HG03175 (cell line): ENCODE results near the gene GPR75.
A peak's percentile ranks its signal among the peaks of the same experiment; 100 is the strongest.
"Not testable (repeated sequence)": the region's sequence is repeated elsewhere in the genome, so short reads cannot be mapped to it uniquely, and the experiment has no call there.

ENCODE experiments used
- ATAC-seq: cut with Tn5 transposase; IDR thresholded peaks from one replicate; pipeline ENCODE4 v1.9.1; 2021; ENCODE audit warnings: mild to moderate bottlenecking, moderate library complexity; ENCODE audit not compliant: unreplicated experiment

GPR75 gene

DNA sequence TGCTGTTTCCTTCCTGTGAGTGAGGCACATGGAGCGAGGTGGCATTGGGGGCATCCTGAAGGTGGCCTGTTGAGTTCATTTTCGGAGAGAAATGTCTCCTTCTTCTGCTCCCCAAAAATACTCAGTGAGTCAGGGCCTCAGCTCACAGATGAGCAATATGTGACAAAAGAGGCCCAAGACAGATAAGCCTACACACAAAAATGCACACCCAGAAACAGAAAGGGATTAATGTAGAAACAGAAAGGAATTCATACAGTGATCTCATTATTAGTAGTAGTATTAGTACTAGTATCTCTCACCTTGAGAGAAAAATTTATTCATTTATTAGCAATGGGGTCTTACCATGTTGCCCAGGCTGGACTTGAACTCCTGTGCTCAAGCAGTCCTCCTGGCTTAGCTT lies 5.1 kb downstream of the GPR75 start:
- ATAC-seq = no peak

DNA sequence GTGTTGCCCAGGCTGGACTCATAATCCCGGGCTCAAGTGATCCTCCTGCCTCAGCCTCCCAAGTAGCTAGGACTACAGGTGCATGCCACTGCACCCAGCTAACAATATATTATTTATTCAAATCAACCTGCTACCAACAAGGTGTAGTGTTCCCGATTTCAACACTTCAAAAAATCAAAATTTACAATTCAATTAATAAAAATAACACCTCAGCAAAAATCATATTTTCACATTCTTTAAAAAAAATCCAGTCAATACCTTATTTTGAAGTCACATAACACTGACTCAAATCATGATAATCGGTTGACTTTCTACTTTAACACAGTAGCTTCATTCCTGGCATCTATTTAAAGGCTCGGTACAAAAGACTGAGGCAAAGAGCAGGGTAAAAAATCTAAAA lies 7.2 kb downstream of the GPR75 start:
- no peak for ATAC-seq

DNA sequence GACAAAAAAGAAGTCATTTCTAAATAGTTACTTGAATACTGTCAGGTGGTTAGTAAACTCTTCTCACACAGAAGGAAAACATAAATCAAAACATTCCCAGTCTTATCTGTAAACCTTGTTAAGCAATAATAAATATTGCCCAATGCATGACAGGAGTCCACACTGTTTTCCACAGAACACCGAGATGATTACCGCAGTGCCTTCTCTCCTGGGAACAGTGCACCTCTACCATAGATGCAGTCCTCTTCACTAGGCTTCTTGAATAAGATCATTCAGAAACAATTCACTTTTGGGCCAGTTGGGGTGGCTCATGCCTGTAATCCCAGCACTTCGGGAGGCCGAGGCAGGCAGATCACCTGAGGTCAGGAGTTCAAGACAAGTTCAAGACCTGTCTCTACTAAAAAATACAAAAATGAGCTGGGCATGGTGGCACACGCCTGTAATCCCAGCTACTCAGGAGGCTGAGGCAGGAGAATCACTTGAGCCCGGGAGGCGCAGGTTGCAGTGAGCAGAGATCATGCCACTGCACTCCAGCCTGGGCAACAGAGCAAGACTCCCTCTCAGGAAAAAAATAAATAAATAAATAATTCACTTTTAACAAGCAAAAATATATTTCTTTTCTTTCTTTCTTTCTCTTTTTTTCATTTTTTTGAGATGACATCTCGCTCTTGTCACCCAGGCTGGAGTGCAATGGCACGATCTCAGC lies 8.6 kb downstream of the GPR75 start:
- not testable (repeated sequence) for ATAC-seq

DNA sequence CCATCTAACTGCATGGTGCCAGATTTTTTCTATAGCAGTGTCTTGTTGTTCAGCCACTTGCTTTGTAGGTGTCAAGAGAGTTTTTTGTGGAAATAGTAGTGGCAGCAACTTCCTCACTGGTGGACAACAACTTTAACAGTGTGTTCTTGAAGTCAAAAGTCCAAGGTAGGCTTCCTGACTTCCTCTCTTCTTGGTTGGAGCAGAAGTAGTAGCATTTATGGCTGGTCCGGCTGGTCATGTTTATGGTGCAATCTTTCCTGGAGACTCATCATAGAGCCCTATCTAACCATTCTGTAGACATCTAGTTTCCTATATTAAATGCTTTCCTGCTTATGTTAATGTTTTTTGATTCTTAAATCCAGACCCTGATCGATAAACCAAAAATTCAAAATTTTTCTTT lies 11.7 kb downstream of the GPR75 start:
- ATAC-seq = no peak

DNA sequence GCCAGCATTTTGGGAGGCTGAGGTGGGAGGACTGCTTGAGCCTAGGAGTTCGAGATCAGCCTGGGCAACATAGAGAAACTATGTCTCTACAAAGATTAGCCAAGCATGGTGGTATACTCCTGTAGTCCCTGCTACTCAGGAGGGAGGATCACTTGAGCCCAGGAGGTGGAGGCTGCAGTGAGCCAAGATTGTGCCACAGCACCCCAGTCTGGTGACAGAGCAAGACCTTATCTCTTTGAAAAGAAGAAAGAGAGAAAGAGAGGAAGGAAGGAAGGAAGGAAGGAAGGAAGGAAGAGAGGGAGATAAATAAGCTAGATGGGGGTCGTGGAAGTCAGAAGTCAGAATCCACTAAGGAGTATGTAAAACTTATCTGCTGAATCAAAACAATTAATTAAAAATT lies 16.2 kb downstream of the GPR75 start:
- ATAC-seq = no peak

DNA sequence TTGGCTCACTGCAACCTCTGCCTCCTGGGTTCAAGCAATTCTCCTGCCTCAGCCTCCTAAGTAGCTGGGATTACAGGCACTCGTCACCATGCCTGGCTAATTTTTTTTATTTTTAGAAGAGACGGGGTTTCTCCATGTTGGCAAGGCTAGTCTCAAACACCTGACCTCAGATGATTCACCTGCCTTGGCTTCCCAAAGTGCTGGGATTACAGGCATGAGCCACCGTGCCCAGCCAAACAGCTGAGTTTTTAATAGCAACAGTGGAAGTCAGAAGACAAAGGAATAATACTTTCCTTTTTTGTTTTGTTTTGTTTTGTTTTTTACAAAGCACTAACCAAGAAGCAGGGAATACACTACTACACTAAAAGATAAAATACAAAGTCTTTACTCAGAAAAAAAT lies 16.9 kb downstream of the GPR75 start:
- ATAC-seq = no peak

DNA sequence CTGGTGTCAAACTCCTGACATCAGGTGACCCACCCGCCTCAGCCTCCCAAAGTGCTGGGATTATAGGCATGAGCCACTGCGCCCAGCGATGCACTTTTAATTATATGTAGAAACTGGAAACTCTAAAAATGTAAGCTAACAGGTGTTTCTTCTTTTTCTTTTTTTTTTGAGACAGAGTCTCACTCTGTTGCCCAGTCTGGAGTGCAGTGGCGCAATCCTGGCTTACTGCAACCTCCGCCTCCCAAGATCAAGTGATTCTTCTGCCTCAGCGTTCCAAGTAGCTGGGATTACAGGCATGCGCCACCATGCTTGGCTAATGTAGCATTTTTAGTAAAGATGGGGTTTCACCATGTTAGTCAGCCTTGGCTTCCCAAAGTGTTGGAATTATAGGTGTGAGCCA lies 18.1 kb downstream of the GPR75 start:
- not testable (repeated sequence) for ATAC-seq

DNA sequence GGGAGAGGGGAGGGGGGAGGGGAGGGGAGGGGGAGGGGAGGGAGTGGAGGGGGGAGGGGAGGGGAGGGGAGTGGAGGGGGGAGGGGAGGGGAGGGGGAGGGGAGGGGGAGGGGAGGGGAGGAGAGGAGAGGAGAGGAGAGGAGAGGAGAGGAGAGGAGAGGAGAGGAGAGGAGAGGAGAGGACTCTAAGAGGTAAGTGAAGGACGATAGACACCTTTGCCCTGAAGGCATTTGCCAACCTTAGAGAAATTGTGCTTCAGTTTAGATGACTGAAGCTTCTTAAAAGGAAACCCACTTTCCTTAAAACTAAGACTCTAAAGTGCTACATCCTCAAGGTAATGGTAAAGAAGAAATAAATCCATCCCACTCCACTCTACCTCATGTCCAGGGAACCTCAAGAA lies 19.2 kb downstream of the GPR75 start:
- ATAC-seq = no peak

DNA sequence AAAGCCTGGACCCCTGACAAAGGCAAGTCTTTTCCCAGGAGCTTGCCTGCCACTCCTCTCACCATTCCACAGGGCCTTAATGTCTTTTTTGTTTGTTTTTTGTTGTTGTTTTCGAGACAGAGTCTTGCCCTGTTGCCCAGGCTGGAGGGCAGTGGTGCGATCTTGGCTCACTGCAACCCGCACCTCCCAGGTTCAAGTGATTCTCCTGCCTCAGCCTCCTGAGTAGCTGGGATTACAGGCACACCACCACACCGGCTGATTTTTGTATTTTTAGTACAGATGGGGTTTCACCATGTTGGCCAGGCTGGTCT lies 29.8 kb downstream of the GPR75 start:
- ATAC-seq = not testable (repeated sequence)

DNA sequence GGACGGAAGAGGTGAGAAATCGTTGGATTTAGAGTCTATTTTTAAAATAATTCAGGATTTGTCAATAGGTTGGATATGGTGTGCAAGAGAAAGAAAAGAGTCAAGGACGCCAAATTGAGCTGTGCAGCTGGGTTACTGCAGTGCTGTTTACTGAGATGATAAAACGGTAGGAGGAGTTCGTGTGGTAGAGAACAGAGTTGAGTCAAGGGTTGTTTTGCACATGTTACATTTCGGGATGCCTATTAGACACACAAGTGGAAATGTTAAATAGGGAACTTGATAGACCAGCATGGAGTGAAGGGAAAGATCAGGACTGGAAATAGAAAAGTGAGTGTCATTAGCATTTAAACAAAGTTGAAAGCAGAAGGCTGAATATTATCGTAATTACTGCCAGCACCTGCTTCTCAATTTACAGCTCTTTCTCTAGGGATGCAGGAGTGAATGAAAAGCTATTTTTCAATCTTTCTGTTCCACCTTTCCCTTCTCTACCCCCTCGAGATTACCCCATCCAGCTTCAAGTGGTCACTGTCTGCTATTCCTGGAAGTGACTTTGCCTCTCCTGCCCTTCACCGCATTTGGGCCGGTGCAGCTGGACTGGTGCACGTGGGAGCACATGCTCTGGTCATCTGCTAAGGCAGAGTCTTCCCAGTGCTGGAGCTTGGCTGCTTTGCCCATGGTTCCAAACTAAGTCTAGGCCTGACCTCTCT lies 30.3 kb downstream of the GPR75 start:
- no peak for ATAC-seq

DNA sequence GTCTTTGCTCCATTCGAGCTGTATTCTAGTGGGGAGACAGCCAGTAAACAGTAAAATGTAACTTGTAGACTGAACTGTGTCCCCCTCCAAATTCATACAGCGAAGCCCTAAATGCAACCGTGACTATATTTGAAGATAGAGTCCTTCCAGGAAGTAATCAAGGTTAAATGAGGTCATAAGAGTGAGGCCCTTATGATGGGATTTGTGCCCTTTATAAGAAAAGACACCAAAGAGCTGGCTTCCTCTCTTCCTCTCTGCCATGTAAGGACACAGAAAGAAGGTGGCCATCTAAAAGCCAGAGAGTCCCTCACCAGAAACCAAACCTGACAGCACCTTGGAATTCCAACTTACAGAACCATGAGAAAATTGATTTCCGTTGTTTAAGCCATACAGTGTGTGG lies 31.4 kb downstream of the GPR75 start:
- no peak for ATAC-seq

DNA sequence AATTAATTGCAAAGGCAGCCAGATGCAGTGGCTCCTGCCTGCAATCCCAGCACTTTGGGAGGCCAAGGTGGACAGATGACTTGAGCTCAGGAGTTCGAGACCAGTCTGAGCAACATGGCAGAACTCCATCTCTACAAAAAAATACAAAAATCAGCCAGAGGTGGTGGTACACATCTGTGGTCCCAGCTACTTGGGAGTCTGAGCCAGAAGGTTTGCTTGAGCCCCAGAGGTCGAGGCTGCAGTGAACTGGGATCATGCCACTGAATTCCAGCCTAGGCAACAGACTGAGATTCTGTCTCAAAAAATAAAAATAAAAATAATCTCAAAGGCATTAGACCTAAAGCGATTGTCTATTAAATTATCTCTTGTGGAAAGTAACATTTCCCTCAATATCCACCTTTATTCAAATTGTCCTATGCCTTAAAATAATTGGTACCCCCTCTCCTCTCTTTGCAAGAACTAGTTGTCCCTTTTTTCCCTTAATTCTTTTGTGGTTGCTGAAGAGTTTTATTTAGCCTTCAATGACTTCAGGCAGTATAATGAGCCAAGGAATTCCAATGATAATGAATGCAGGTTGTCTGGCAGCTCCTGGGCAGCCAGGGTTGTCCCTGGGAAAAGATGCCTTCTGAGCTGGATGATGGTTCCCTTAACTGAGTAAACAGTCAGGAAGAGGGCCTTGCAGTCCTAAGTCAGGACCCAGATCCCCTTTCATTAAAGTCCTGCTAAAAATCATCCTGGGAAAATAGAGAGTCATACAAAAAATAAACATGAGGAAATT lies 32.2 kb downstream of the GPR75 start:
- ATAC-seq = no peak

DNA sequence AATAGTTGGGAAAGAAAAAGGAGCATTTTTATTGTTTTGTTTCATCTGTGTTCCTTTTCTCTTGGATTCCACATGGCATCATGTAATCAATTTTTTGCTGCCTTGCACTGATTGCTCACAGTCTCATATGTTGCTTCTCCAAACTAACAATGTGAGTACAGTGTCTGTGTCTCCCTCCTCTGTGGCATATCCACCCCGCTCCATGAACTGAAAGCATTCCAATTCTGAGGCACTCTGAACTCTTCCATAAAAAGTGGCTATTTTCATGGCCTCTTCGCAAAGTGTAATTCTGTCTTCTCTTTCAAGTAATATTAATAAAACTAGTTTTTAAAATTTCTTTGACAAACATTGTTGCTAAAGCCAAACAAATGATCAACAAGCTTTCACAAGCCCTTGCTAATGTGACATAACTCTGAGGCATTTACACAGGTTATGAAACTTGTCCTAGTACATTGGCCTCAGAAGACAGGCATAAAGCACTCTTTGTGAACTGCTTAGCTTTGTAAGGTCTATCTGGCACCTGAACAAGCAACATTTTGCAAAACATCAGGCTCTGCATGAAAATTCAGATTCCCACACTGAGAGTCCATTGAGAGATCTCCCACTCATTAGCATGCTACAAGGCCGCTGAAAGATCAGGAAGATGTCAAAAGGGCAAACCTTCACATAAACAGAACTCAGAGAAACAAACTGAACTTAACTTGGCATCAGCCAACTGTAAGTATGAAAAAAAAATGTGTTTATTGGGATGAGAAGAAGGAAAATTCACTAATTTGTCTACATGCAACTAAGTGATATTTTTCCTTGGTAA lies 33.0 kb downstream of the GPR75 start:
- ATAC-seq = no peak

DNA sequence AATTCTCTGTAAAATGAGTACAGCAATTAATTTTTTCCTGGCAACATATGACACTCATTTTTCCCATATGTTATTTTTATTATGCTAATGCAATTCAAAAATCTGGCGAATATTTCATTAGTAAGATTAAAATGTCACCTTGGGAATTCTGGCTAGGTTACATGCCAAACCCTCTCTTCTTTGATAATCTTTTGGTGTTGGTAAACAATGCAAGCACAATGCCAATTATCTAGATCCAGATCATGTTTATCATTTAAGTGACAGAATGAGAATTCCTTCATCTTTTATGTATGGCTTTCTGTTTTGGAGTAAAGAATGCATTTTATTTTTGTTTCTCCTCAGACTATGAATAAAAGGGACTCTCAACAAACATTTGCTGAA lies 33.7 kb downstream of the GPR75 start:
- ATAC-seq = no peak

DNA sequence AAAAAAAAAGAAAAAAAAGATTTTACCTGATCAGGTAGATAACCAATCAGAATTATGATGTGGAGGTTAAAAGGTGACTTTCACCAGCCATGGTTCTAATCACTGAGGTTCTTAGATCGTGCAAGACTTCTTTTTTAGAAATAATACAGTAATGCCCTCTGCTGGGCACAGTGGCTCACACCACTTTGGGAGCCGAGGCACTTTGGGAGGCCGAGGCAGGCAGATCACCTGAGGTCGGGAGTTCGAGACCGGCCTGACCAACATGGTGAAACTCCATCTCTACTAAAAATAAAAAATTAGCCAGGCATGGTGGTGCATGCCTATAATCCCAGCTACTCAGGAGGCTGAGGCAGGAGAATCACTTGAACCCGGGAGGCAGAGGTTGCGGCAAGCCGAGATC lies 36.1 kb downstream of the GPR75 start:
- ATAC-seq = peak; percentile 64

DNA sequence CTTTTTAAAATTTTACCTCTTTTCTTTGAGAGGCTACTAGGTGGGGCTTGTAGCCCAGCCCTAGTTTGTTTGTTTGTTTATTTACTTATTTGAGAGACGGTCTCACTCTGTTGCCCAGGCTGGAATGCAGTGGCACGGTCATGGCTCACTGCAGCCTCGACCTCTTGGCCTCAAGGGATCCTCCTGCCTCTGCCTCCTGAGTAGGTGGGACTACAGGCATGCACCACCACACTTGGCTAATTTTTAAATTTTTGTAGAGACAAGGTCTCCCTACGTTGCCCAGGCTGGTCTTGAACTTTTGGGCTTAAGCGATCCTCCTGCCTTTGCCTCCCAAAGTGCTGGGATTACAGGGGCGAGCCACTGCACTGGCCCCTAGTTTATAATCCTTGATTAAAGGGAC lies 38.0 kb downstream of the GPR75 start:
- no peak for ATAC-seq

DNA sequence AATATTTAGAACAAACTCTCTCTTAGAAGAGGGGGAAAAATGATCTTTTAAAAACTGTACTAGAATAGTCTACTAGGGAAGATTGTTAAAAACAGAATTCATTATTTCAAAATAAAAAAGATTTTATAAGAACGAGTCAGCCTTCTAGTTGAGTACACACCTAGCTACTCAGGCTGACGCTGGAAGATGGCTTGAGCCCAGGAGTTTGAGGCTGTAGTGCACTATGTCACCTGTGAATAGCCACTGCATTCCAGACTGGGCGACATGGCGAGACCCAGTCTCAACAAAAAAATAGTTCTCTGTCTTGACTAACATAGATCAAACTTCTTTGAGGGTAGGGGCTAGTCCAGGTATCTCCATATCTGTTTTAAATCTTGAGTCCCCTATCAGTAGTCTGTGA lies 39.1 kb downstream of the GPR75 start:
- no peak for ATAC-seq

DNA sequence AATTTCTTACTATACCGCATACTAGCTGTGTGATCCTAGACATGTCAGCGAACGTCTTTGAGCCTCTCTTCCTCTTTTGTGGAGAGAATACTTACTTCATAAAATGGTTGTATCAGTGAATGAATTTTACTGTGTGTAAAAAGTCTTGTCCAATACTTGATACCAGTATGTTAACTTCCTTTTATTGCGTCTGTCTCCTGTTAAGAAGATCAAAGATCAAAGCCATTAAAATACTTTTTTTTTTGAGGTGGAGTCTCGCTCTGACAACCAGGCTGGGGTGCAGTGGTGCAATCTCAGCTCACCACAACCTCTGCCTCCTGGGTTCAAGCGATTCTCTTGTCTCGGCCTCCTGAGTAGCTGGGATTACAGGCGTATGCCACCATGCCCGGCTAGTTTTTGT lies 39.7 kb downstream of the GPR75 start:
- no peak for ATAC-seq

DNA sequence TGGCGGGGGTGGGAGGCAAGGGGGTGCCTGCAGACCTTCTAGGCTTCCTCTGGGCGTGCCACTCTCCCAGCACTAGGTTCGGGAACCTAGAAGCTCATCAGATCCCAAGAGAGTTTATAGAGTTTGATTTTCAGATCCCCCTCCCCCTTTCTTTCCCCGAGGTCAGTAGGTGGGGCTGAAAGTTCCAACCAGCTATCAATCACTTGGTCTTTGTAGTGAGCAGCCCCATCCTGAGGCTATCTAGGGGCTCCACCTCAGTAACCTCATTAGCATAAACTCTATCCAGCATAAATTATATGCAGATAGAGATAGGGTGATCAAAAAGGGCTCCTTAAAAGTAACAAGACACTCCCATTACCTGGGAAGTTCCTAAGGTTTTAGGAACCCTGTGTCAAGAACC lies 40.1 kb downstream of the GPR75 start:
- no peak for ATAC-seq

DNA sequence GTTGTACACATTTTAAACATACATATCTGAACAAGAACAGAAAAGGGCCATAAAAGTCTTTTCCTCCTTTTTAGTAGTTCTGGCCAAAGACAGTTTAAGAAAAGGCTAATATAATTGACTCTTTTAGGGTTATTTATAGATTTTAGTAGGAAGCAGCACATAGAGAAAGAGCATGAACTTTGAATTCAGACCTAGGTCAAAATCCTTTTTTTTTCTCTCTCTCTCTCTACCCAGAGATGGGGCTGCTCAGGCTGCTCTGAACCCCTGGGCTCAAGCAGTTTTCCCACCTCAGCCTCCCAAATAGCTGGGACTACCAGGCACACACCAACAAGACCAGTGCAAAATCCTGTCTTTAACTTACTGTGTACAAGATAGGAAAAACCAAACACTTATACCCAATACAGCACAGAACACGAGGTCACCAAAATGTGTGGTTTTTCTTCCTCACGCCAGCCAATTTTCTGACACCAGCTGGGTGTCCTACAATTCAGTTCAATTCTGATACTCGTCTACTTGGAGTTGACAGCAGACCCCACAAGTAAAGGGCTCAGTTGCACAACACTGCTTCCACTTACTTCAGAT lies 40.8 kb downstream of the GPR75 start:
- no peak for ATAC-seq

DNA sequence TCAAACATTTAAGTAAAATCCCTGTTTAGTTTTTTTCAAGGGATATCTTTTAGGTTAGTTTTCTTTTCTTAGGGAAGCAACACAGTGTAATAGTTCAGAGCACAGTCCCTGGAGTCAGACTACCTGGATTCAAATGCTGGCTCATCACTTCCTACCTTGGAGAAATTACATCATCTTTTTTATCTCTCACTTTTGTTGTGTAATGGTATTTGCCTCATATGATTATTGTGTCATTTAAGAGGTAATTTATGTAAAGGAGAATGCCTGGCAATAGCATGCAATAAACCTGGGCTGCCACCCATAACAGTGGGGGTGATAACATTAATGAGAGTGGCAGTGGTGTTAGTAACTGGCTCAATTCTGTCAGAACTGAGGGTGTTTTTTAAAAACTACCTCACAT lies 46.6 kb downstream of the GPR75 start:
- no peak for ATAC-seq
